ENCODE measurements around the gene NPR1.
A peak's percentile ranks its signal among the peaks of the same experiment; 100 is the strongest.
"Not testable (repeated sequence)": the region's sequence is repeated elsewhere in the genome, so short reads cannot be mapped to it uniquely, and the experiment has no call there.

NPR1 gene

GRCh38 chr1:153684892-153685291 lies 6.4 kb downstream of the NPR1 start:
- no peak for DNase-seq

DNA sequence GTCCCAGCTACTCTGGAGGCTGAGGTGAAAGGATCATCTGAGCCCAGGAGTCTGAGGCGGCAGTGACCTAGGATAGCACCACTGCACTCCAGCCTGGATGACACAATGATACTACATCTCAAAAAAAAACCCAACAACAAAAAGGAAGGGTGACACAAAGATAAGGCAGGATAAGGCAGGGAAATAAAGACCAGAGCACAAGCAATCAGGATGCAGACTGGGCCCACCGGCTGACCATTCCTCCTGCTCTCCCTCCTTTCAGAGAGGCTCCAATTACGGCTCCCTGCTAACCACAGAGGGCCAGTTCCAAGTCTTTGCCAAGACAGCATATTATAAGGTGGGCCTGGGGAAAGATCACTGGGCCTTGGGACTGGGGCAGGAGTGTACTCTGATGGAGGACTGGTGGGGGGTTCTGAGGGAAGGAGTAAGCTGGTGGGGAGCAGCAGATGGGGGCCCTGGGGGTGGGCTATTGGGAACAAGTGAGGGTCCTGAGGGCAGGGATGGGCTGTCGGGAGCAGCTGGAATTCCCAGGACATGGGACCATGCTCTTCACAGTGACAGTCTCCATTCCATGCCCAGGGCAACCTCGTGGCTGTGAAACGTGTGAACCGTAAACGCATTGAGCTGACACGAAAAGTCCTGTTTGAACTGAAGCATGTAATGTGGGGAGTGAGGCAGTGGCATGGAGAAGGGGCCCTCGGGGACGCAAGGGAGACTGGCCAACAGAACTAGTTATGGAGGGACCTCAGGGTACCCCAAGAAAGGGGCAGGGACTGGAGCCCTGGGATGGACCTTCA lies 7.3 kb downstream of the NPR1 start:
- DNase-seq, result no peak

- no peak for DNase-seq
Measured at GRCh38 chr1:153687346-153688125, 9.0 kb downstream of the NPR1 start.

DNA sequence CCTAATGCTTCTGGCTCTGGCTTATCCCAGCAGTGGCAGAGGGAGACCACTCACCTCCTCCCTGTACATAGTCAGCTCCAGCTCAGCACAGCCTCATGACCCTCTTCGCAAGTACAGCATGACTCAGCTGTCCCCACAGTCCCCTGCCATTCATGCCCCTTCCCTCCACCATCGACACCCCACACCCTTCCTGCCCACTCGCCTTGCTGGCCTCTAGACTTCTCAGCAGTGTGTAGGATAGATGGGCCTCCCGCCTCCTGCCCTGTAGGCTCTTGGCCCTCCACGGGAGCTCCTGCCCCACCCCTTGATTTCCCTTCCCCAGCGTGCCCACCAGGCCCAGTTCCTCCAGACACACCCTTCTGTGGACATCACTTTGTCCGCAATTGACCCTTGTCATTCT lies 9.8 kb downstream of the NPR1 start:
- no peak for DNase-seq

GRCh38 chr1:153688736-153689328 lies 10.3 kb downstream of the NPR1 start:
- DNase-seq, result no peak

DNA sequence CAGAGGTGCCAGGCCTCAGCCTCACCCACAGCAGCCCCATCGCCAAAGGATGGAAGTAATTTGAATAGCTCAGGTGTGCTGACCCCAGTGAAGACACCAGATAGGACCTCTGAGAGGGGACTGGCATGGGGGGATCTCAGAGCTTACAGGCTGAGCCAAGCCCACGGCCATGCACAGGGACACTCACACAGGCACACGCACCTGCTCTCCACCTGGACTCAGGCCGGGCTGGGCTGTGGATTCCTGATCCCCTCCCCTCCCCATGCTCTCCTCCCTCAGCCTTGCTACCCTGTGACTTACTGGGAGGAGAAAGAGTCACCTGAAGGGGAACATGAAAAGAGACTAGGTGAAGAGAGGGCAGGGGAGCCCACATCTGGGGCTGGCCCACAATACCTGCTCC lies 15.0 kb downstream of the NPR1 start:
- no peak for DNase-seq

DNA sequence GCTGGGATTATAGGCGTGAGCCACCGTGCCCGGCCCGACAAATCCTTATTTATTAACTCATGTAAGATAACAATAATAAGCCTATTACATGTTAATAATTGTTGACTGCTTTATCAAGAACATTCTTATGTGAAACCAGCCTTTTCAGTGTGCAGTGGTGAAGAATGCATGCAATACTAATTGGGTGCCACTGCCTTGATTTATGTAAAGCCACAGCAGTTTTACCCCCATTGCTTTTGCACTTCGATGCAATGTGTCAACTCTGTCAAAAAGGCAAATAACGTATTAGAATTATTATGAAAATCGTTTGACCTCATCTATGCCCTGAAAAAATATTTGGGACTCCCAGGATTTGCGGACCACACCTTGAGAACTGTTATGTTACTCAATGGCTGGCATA lies 18.3 kb downstream of the NPR1 start:
- no peak for DNase-seq

DNA sequence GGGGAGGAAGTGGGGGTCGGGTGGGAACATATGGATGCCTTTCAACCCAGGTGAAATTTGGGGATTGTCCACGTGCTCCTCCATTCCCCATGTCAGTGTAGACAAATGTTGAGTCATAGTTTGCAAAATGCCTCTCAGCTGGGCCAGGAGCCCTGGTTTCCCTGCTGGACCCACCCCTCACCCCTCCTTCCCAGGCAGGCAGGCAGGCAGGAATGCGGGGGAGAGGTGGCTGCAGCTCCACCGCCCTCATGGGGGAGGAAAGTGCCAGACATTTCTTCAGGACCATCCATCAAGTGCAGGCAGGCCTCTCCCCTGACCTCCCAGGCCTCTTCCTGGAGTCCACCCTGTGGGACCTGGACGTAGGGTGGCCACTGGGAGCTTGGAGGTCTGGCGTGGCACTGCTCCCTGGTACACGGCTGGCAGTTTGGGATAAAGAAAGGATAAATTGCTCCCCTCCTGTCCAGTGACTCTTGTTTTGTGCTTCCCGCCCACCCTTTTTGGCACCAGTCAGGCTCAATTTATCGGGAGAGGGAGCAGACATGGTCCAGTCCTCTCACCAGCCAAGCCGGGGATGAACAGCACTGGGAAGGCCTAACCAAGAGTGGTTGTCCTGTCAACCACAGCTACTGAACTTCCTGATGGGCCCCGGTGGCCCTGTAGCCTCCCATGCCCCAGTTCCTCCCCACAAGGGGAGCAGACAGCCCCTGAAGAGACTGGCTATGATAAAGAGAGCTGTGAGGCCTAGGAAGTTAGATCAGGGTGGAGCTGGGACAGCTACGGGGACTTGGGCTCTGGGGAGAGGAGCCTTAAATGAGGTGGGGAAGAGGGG lies 18.9 kb downstream of the NPR1 start:
- no peak for DNase-seq

DNA sequence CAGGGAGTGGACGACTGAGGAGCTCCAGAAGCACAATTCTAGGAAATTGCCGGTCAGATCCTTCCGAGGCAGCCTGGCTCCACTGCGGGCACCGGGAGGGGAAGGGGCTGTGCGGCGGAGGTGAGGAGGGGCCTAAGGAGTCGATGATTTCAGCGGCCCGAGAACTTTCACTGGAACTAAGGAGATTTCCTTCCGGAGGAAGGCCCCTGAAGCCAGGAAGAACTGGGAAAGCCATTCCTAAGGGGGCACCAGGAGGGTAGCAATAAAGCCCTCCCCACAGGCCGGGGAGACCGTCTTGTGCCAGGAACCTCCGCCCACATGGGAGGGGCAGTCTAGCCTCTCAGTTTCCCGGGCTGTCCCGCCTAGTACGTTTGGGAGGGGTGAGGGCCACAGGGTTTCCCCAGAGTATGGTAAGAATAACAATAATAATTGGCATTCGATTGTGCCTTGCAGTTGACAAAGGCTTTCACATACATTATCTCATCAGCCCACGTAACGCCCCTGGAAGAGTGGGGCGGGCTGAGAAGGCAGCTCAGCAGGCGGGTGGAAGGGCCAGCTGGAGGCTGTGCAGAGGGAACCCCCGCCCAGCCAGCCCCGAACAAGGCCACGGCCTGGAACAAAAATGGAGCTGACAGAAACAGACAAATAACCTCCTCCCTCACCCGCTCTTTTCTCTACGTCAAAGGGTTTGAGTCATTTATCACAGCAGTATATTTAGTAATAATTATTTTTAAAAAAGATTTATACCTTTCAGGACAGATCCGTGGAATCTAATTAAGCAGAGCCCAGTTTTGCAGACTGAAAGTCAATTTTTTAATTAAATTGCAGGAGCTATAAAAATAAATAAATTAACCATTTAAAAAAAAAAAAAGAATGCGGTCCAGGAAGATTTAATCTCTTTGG lies 19.8 kb downstream of the NPR1 start:
- DNase-seq, result no peak

DNA sequence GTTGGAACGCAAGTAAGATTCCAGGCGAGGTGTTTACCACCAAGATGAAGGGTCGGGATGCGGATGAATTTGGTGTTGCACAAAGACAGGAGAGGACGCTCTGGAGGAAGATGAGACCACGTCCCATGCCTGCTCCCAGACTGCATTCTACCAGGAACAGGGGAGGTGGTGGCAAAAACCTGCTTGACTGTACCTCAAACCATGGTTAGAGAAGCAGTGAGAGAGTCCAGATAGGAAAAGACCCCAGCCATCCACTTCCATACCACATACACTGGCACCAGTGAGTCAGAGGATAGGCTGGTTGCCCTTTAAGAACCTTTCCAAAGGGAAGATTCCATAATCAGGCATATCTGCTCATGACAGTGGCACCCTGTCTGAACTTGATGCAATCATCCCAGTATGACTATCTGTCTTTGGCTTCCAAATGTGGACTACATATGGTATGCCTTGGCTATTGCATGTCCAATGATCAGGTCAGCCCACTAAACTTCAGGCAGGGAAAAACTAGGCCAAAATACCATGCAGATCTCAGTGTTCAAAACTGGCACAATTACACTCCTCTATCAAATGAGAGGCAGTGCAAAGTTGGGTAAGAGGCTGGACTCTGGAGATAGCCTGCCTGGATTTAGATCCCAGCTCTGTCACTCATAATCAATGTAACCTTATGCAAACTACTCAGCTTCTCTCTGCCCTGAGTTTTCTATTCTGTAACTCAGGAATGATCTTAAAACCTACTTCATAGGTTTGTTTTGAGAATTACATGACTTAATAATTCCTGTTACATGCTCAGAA lies 20.6 kb downstream of the NPR1 start:
- no peak for DNase-seq

DNA sequence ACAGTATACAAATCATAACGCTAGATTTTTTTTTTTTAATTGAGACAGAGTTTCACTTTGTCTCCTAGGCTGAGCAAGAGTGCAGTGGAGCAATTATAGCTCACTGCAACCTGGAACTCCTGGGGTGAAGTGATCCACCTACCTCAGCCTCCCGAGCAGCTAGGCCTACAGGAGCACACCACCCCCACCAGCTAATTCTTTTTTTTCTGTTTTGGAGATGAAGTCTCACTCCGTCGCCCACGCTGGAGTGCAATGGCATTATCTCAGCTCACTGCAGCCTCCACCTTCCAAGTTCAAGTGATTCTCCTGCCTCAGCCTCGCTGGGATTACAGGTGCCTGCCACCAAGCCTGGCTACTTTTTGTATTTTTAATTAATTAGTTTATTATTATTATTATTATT lies 21.3 kb downstream of the NPR1 start:
- DNase-seq, result no peak

GRCh38 chr1:153705484-153705883 lies 27.0 kb downstream of the NPR1 start:
- no peak for DNase-seq

DNA sequence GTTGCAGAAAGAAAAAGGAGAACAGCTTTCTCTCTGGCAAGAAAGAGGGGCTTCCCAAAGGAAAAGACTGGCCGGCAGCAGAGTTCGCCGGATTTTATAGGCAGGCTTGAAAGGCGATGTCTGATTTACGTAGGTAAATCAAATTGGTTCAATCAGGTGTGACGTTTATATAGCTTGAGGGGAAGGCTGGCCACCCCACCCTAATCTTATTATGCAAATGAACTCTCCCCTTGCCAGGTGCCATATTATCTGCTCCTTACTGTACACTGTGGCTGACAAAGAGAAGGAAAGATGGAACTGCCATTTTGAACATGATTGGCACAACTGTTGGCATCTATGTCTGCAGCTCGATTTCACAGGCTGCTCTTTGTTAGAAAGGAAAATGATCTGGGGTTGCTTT lies 32.5 kb downstream of the NPR1 start:
- DNase-seq, result no peak

GRCh38 chr1:153716211-153716610 lies 37.7 kb downstream of the NPR1 start:
- DNase-seq, result not testable (repeated sequence)

DNA sequence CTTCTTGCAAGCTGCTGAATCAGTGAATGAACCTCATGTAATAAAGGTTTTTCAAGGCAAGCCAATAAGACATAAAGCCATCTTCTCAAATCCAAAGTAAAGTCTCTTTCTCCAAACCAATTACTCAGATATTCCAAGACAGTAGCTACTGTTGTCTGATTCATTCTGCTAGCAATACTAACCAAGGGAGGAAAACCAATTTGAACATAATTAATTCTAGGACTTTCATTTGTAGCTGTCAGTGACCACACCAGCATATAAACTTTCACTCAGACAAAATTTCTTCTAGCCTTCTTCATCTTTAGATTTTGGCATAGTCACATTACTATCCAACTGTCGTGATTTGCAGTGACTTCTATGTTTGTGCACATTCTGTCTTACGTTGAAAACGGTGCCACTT lies 38.8 kb downstream of the NPR1 start:
- no peak for DNase-seq

GRCh38 chr1:153723687-153724086 lies 45.2 kb downstream of the NPR1 start:
- DNase-seq, result no peak

DNA sequence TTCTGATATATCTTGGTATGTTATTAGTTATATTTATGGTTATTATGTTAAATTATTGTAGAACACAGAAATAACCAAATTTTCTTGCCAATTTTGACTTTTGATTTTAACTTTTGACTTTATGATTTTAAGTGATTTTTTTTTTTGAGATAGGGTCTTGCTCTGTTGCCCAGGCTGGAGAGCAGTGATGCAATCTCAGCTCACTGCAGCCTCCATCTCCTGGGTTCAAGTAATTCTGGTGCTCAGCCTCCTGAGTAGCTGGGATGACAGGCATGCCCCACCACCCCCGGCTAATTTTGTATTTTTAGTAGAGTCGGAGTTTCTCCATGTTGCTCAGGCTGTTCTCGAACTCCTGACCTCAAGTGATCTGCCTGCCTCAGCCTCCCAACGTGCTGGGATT lies 46.1 kb downstream of the NPR1 start:
- DNase-seq, result not testable (repeated sequence)

DNA sequence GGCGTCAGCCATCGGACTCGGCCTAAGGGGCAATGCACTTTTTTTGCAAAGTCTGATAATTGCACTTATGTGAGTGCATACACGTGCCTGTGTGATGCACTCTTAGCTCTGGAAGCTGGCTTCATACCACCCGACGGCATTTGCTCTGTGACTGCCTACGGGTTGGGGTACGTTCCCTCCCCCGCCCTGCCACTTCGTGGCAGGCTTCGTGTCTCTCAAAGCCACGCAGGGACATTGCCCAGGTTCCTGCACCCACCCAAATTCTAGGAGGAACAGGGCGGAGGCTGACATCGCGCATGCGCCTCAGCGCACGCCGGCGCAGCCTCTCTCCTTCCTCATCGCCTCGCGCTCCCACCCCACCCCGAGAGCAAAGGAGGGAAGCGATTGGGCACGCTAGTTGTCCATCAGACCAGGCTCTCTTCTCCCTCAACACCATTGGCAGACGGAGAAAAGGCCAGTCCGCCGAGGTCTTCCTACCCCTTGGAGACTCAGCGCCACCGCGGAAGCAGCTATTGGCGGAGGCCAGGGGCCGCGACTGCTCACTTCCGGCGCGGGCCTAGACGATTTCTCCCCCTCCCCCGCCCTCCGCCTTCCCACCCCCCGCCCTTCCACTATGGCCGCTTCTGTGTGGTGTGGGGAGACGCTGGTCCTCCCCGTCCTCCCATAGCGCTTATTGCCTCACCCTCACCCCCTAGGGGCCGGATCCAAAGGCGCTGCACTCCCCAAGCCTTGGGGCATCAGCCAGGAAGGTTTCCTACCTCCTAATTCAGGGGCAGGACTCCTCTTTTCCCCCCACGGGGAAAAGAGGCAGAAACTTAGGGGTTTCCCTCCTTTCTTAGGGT lies 49.2 kb downstream of the NPR1 start, which contains the start of gene INTS3:
INTS3 (plus strand) TSS at position 588 of the 842 bp plus-strand sequence. CDS start 585 bp downstream, outside the sequence.
- DNase-seq, result peak; percentile 92

DNA sequence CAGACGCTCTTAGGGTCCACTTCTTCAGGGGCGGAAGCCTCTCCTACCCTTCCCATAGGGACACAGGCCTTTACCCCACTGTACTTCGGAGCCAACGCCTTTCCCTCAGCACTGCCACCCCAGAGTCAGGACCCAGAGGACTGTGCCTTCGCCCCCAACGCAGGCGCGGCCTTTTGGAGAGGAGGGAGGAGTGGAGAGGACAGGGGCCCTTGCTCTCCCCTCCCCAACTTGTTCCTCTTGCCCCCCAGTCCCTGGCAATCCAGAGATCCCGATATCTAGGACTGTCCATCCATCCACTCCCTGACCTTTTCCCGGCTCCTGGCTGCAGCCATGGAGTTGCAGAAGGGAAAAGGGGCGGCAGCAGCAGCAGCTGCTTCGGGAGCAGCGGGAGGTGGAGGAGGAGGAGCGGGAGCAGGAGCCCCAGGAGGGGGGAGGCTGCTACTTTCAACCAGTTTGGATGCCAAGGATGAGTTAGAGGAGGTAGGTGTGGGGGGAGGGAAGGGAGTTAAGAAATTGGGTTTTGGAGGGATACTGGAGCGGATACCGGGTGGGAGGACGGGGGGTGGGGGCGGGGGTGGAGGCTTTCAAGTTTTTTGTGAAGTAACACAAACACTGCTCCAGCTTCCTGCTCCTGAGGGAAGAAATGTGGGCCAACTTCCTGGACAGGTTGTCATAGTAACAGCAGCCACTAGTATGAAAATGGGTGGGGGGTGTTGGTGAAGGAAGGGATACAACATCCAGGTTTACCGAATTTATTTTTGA lies 50.0 kb downstream of the NPR1 start:
- no peak for DNase-seq
